GM12878 (cell line): Measurements from ENCODE around the gene CIP2A. TPM values are rescaled to one million over a fixed set of nuclear protein-coding genes. Genes with fewer than 3 reads are reported as not detected.

ENCODE experiments used
- ATAC-seq: fragments of 200-7000 bp; cut with Tn5 transposase; 3 replicates; pipeline ENCODE4 v1.9.1; 2020; ENCODE audit warnings: mild to moderate bottlenecking, moderate library complexity
- BruUV-seq: library from RNA; stranded (reverse); fragments of 400-500 nt; replicated peaks from 2 replicates; lab custom pipeline; 2021; lab: Mats Ljungman, UMichigan
- CTCF ChIA-PET: fragments of 300-600 bp; sonication (Branson Sonifier 250); formaldehyde crosslinking; extraction: SDS; loops from one replicate; lab custom pipeline; 2021; ENCODE audit warnings: inconsistent platforms; lab: Yijun Ruan, JAX
- POLR2A ChIA-PET: fragments of 350-600 bp; formaldehyde crosslinking; extraction: SDS; loops from one replicate; lab custom pipeline; 2021; ENCODE audit warnings: inconsistent platforms; lab: Charles Lee
- RAD21 ChIA-PET: fragments of 300-600 bp; sonication (Branson Sonifier 250); formaldehyde crosslinking; loops from one replicate; lab custom pipeline; 2023; ENCODE audit warnings: antibody characterized with exemption; ENCODE audit not compliant: unreplicated experiment; lab: Charles Lee
- SMC1A ChIA-PET: fragments of 300-600 bp; sonication (Branson Sonifier 250); formaldehyde crosslinking; loops from one replicate; lab custom pipeline; 2023; ENCODE audit not compliant: unreplicated experiment, uncharacterized antibody; lab: Charles Lee
- DNase-seq: peaks from one replicate; pipeline ENCODE4 v3.0.0-alpha.2; 2011; ENCODE audit warnings: low read depth, low spot score
- FAIRE-seq: peaks from 3 replicates; lab custom pipeline; 2011; peaks lifted over from hg19 to GRCh38; lab: Jason Lieb, UNC
- H2AFZ ChIP-seq: 2 replicates; pipeline ENCODE4 v1.6.0; 2011; ENCODE audit warnings: low read depth, low read length, control low read depth; ENCODE audit not compliant: control insufficient read depth
- H3K27ac ChIP-seq: 2 replicates; pipeline ENCODE4 v1.5.1; 2011; ENCODE audit warnings: control low read depth; ENCODE audit not compliant: control insufficient read depth, insufficient read depth
- H3K27me3 ChIP-seq, 2 experiments: replicated peaks in 1 of 2; 2 replicates each; pipeline versions ENCODE4 v1.6.0 to v1.6.1; 2011; ENCODE audit warnings: low read length in 1 of 2; ENCODE audit not compliant: control insufficient read depth in 2 of 2, insufficient read depth in 2 of 2
- H3K36me3 ChIP-seq, 2 experiments: 2 replicates each; pipeline ENCODE4 v1.5.1; 2011; ENCODE audit warnings: low read length in 1 of 2; ENCODE audit not compliant: control insufficient read depth in 2 of 2, insufficient read depth in 2 of 2
- H3K4me1 ChIP-seq: 2 replicates; pipeline ENCODE4 v1.6.1; 2011; ENCODE audit warnings: mild to moderate bottlenecking, low read length, moderate library complexity, mixed read lengths; ENCODE audit not compliant: control insufficient read depth, insufficient read depth
- H3K4me2 ChIP-seq: 2 replicates; pipeline ENCODE4 v1.6.0; 2011; ENCODE audit warnings: control low read depth; ENCODE audit not compliant: control insufficient read depth, insufficient read depth
- H3K4me3 ChIP-seq: fragments of 200-600 bp; sonication (generic); 2 replicates; pipeline ENCODE4 v1.5.1; 2016
- H3K79me2 ChIP-seq: 2 replicates; pipeline ENCODE4 v1.6.0; 2011; ENCODE audit warnings: low read length; ENCODE audit not compliant: control insufficient read depth, insufficient read depth
- H3K9ac ChIP-seq: 2 replicates; pipeline ENCODE4 v1.8.0; 2011; ENCODE audit warnings: low read length, control low read depth, mixed read lengths; ENCODE audit not compliant: control insufficient read depth, insufficient read depth
- H3K9me3 ChIP-seq: replicated peaks from 3 replicates; pipeline ENCODE4 v1.5.1; 2011; ENCODE audit warnings: mild to moderate bottlenecking, low read length; ENCODE audit not compliant: control insufficient read depth, insufficient read depth
- H4K20me1 ChIP-seq: 2 replicates; pipeline ENCODE4 v1.6.0; 2011; ENCODE audit not compliant: control insufficient read depth, insufficient read depth
- BCL11A ChIP-seq: IDR thresholded peaks from 2 replicates; pipeline ENCODE4 v1.6.1; 2011; ENCODE audit warnings: low read depth, low read length
- CBFB ChIP-seq: IDR thresholded peaks from 2 replicates; pipeline ENCODE4 v1.6.1; 2016; ENCODE audit warnings: antibody characterized with exemption, low read depth
- FOS ChIP-seq: IDR thresholded peaks from 3 replicates; pipeline ENCODE4 v1.6.1; 2011; ENCODE audit warnings: borderline replicate concordance; ENCODE audit not compliant: insufficient read length; ENCODE audit errors: extremely low read depth
- GABPA ChIP-seq: IDR thresholded peaks from 2 replicates; pipeline ENCODE4 v1.6.1; 2014; ENCODE audit warnings: antibody characterized with exemption, low read depth, mild to moderate bottlenecking, inconsistent platforms
- HCFC1 ChIP-seq: fragments of 150-350 bp; IDR thresholded peaks from 2 replicates; pipeline ENCODE4 v1.6.1; 2014; ENCODE audit warnings: low read length
- NBN ChIP-seq: fragments of 450-650 bp; IDR thresholded peaks from 2 replicates; pipeline ENCODE4 v1.6.1; 2016
- NFXL1 ChIP-seq: fragments of 450-650 bp; IDR thresholded peaks from 2 replicates; pipeline ENCODE4 v1.6.1; 2017; ENCODE audit warnings: antibody characterized with exemption, mild to moderate bottlenecking, borderline replicate concordance
- PAX8 ChIP-seq: fragments of 450-650 bp; IDR thresholded peaks from 2 replicates; pipeline ENCODE4 v1.6.1; 2017; ENCODE audit warnings: mild to moderate bottlenecking, moderate library complexity
- POLR2AphosphoS5 ChIP-seq: IDR thresholded peaks from 2 replicates; pipeline ENCODE4 v1.6.1; 2011; ENCODE audit warnings: mild to moderate bottlenecking, low read length, inconsistent platforms
- POU2F2 ChIP-seq: IDR thresholded peaks from 3 replicates; pipeline ENCODE4 v1.6.1; 2011; ENCODE audit warnings: low read depth, mild to moderate bottlenecking, low read length, borderline replicate concordance
- RAD21 ChIP-seq: IDR thresholded peaks from 2 replicates; pipeline ENCODE4 v1.6.1; 2011; ENCODE audit warnings: mild to moderate bottlenecking, low read depth, low read length, moderate library complexity; ENCODE audit not compliant: insufficient read depth
- RELB ChIP-seq: fragments of 450-650 bp; IDR thresholded peaks from 2 replicates; pipeline ENCODE4 v1.6.1; 2017; ENCODE audit warnings: low read depth, mild to moderate bottlenecking, moderate library complexity
- SMAD1 ChIP-seq: fragments of 450-650 bp; IDR thresholded peaks from 2 replicates; pipeline ENCODE4 v1.6.1; 2018; ENCODE audit warnings: mild to moderate bottlenecking, low read depth; ENCODE audit not compliant: partially characterized antibody
- SMAD5 ChIP-seq: IDR thresholded peaks from 2 replicates; pipeline ENCODE4 v1.6.1; 2016; ENCODE audit warnings: antibody characterized with exemption, low read depth
- SMARCA5 ChIP-seq: fragments of 450-650 bp; IDR thresholded peaks from 2 replicates; pipeline ENCODE4 v1.6.1; 2017; ENCODE audit warnings: mild to moderate bottlenecking
- STAT1 ChIP-seq: fragments of 450-650 bp; conservative IDR thresholded peaks from 2 replicates; pipeline ENCODE4 v1.6.1; 2014; ENCODE audit warnings: antibody characterized with exemption, mild to moderate bottlenecking
- ZNF274 ChIP-seq: IDR thresholded peaks from one replicate; pipeline ENCODE4 v1.8.0; 2011; ENCODE audit not compliant: insufficient read length, insufficient read depth
- ZNF384 ChIP-seq: IDR thresholded peaks from 2 replicates; pipeline ENCODE4 v1.6.1; 2012; ENCODE audit warnings: low read depth, mild to moderate bottlenecking, low read length, improper control_type of control experiment, borderline replicate concordance
- WGBS: methylation state at CpG from one replicate; pipeline ENCODE4 v1.1.6; 2016; ENCODE audit warnings: low lambda C conversion rate; ENCODE audit not compliant: insufficient replicate concordance, insufficient coverage; ENCODE audit errors: missing lambda C conversion rate; 5-methylcytosine and 5-hydroxymethylcytosine counted together
- in situ Hi-C: fragments of 300-500 bp; cut with MboI; formaldehyde crosslinking; loops from 9 replicates; pipeline ENCODE4 v1.14.3; 2018; ENCODE audit warnings: mixed read lengths
- intact Hi-C: fragments of 100-400 bp; cut with micrococcal nuclease; formaldehyde crosslinking; loops from one replicate; pipeline ENCODE4 v1.14.2; 2022; ENCODE audit not compliant: unreplicated experiment
- polyA plus RNA-seq, 11 experiments: library from polyadenylated mRNA; depleted of rRNA in 4 of 11; unstranded in 6 of 11; stranded (reverse) in 5 of 11; fragments of >200 nt; fragmentation: Nextera tagmentation in 4 of 11; fragmentation: Illumina TruSeq in 1 of 11; extraction: Ambion mirVana in 4 of 11; extraction: Trizol in 1 of 11; gene quantifications; 1 replicate in 1 of 11; 2 replicates in 10 of 11; pipeline versions ENCODE4 v1.2.1 to v1.2.3, GENCODE V29; 2011 to 2016; ENCODE audit warnings: inconsistent platforms in 2 of 11, missing spikeins in 2 of 11, low read depth in 1 of 11
- total RNA-seq, 4 experiments: library from RNA; depleted of rRNA in 3 of 4; stranded (reverse); fragments of >200 nt in 3 of 4; fragmentation: Illumina TruSeq in 1 of 4; extraction: Trizol in 1 of 4; gene quantifications; 2 replicates each; pipeline versions ENCODE4 v1.2.1 to v1.2.3, GENCODE V29; 2013 to 2021
- TF ChIP-seq, protein P1 (sequence below): fragments of 450-650 bp; formaldehyde crosslinking; IDR thresholded peaks from 2 replicates; pipeline ENCODE4 v1.4.0; 2022; ENCODE audit warnings: mild to moderate bottlenecking, moderate library complexity

CIP2A gene
- total and polyA plus RNA-seq, 10 of the 15 experiments (the other 5 are each of a cell fraction or from before 2014, with no cell fraction given), result 12.5 to 29.7 (median 26.5) TPM

- no peak overlapping the region for H3K27ac ChIP-seq
- no peak overlapping the region for H2AFZ ChIP-seq
- DNase-seq (no peak), ATAC-seq (no peak), FAIRE-seq (no peak)
- ChIA-PET POLR2A (no interaction called here), SMC1A (interaction anchor here (1.1 to 1.6 kb wide), 2 partner anchors 10 kb away, joined by 3 to 6 read pairs; no protein-coding TSS in a partner anchor), CTCF (interaction anchor here (1.1 to 1.6 kb wide), 3 partner anchors 16 to 43 kb away, joined by 3 to 4 read pairs (median 3); no protein-coding TSS in a partner anchor), RAD21 (no interaction called here)
- TF ChIP-seq POU2F2 (no peak), SMARCA5 (no peak), STAT1 (no peak), SMAD5 (no peak), BCL11A (no peak), NBN (no peak), NFXL1 (no peak), FOS (no peak), ZNF384 (no peak), RELB (no peak), CBFB (no peak), ZNF274 (no peak), HCFC1 (no peak), GABPA (no peak), POLR2AphosphoS5 (no peak), PAX8 (no peak), RAD21 (no peak), SMAD1 (no peak)
- TF ChIP-seq, protein P1, sequence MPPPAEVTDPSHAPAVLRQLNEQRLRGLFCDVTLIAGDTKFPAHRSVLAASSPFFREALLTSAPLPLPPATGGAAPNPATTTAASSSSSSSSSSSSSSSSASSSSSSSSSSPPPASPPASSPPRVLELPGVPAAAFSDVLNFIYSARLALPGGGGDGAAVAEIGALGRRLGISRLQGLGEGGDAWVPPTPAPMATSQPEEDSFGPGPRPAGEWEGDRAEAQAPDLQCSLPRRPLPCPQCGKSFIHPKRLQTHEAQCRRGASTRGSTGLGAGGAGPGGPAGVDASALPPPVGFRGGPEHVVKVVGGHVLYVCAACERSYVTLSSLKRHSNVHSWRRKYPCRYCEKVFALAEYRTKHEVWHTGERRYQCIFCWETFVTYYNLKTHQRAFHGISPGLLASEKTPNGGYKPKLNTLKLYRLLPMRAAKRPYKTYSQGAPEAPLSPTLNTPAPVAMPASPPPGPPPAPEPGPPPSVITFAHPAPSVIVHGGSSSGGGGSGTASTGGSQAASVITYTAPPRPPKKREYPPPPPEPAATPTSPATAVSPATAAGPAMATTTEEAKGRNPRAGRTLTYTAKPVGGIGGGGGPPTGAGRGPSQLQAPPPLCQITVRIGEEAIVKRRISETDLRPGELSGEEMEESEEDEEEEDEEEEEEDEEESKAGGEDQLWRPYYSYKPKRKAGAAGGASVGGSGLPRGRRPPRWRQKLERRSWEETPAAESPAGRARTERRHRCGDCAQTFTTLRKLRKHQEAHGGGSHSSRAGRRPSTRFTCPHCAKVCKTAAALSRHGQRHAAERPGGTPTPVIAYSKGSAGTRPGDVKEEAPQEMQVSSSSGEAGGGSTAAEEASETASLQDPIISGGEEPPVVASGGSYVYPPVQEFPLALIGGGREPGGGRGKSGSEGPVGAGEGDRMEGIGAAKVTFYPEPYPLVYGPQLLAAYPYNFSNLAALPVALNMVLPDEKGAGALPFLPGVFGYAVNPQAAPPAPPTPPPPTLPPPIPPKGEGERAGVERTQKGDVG (CRISPR knock-in tag), result no peak
- no peaks in the 10 kb centered on the region for H3K9me3 ChIP-seq
- in situ Hi-C loops, result no loop called here
- 98% methylated on average over 2 of the region's 2 CpGs for WGBS
- no peak overlapping the region for H3K9ac ChIP-seq
- no peak overlapping the region for H3K4me3 ChIP-seq
- no peaks in the 10 kb centered on the region for H3K4me1 ChIP-seq
- no peaks in the 10 kb centered on the region for H4K20me1 ChIP-seq
- no peak overlapping the region for H3K4me2 ChIP-seq
- intact Hi-C loops, result no loop called here
- H3K79me2 ChIP-seq, result peaks cover 2% of the 10 kb centered on the region
- BruUV-seq, result no TSS peak
- H3K36me3 ChIP-seq, result no peaks in the 10 kb centered on the region
- H3K27me3 ChIP-seq, result no peaks in the 10 kb centered on the region
Observed at GRCh38 chr3:108595321-108595720, 6.1 kb upstream of the CIP2A start.
